Transverse colon (tissue), 4 donors: Measurements from ENCODE around the gene GSDMA.

Experiments used
- EP300 ChIP-seq: sonication (generic); formaldehyde crosslinking; IDR thresholded peaks from one replicate; pipeline ENCODE4 v1.6.1; 2017; ENCODE audit warnings: antibody characterized with exemption, low read depth
- POLR2A ChIP-seq: fragments of 450-650 bp; IDR thresholded peaks from one replicate; pipeline ENCODE4 v1.6.1; 2016; ENCODE audit warnings: antibody characterized with exemption, mild to moderate bottlenecking, moderate library complexity
- POLR2AphosphoS5 ChIP-seq, 3 donors: sonication (generic); formaldehyde crosslinking; IDR thresholded peaks; one replicate each; pipeline ENCODE4 v1.6.1; 2016; ENCODE audit warnings: antibody characterized with exemption in 3 of 3
- TF ChIP-seq, protein P1 (sequence below), 5 experiments: fragments of 200-600 bp in 3 of 5; fragments of 450-650 bp in 2 of 5; sonication (generic) in 3 of 5; IDR thresholded peaks; 1 replicate in 2 of 5; 2 replicates in 3 of 5; pipeline ENCODE4 v1.5.1; 2016 to 2017; ENCODE audit warnings: antibody characterized with exemption in 5 of 5, inconsistent platforms in 3 of 5, mild to moderate bottlenecking in 2 of 5, moderate library complexity in 1 of 5

DNA sequence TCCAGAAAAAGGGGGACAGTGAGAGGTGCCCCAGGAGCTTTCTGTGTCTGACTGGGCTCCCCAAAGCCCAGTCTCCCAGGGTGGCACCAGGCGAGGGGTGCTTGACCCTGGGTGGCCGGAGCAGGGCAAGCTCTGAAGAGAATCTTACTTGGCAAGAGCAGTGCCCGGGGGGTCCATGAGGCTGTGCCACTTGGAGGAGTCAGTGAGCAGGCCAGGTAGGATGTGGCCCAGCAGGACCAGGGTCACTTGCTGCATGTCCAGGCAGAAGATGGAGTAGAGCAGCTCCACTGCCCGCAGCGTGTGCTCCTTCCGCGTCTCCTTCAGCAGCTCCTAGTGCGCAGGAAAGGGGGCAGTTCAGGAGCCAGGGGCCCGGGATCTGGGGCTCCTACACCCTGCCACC lies 59.7 kb downstream of the GSDMA start:
- TF ChIP-seq, protein P1, sequence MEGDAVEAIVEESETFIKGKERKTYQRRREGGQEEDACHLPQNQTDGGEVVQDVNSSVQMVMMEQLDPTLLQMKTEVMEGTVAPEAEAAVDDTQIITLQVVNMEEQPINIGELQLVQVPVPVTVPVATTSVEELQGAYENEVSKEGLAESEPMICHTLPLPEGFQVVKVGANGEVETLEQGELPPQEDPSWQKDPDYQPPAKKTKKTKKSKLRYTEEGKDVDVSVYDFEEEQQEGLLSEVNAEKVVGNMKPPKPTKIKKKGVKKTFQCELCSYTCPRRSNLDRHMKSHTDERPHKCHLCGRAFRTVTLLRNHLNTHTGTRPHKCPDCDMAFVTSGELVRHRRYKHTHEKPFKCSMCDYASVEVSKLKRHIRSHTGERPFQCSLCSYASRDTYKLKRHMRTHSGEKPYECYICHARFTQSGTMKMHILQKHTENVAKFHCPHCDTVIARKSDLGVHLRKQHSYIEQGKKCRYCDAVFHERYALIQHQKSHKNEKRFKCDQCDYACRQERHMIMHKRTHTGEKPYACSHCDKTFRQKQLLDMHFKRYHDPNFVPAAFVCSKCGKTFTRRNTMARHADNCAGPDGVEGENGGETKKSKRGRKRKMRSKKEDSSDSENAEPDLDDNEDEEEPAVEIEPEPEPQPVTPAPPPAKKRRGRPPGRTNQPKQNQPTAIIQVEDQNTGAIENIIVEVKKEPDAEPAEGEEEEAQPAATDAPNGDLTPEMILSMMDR (IDR thresholded peaks at IDR 0.05) = no peak
- TF ChIP-seq EP300 (no peak), POLR2AphosphoS5 (IDR thresholded peaks at IDR 0.05) (no peak), POLR2A (no peak)
